ENCODE measurements around the gene SPPL3. TPM values are rescaled to one million over a fixed set of nuclear protein-coding genes. Genes with fewer than 3 reads are reported as not detected.

Gene SPPL3
- total RNA-seq, 4 donors from 2014 or later = 5.4 to 82.7 (median 23.2) TPM

- DNase-seq = peak; percentile 87 to 90
- no peaks in the 10 kb centered on the region for H3K27me3 ChIP-seq
- intact Hi-C loops (cut with DNase I; ENCODE audit: low total_unique reads) = no loop called here
- H3K4me1 ChIP-seq = no peaks in the 10 kb centered on the region
- peak within 1 kb of the TSS; percentile 34 to 59 for H3K4me3 ChIP-seq
- peak in 1 of 4 experiments; percentile 26 for TF ChIP-seq CTCF (IDR thresholded peaks at IDR 0.05)
- peak; percentile 20 to 67 for TF ChIP-seq POLR2A (IDR thresholded peaks at IDR 0.05)
- no peaks in the 10 kb centered on the region for H3K36me3 ChIP-seq
- H3K9me3 ChIP-seq = no peaks in the 10 kb centered on the region
- H3K27ac ChIP-seq = peak within 1 kb of the TSS; percentile 51 to 80
Observed at GRCh38 chr12:120725659-120726509, 178.3 kb downstream of the SPPL3 start, which contains the start of gene ACADS. TSS of gene ACADS (plus strand) at chr12:120725826. CDS start at chr12:120725886, 60 bp downstream.

- H3K4me1 ChIP-seq = no peaks in the 10 kb centered on the region
- no peak for DNase-seq
- no peaks in the 10 kb centered on the region for H3K9me3 ChIP-seq
- no peaks in the 10 kb centered on the region for H3K36me3 ChIP-seq
- H3K27ac ChIP-seq = peak overlapping the region; percentile 51 to 80
- intact Hi-C loops (cut with DNase I; ENCODE audit: low total_unique reads) = no loop called here
- peak overlapping the region; percentile 34 to 59 for H3K4me3 ChIP-seq
- no peaks in the 10 kb centered on the region for H3K27me3 ChIP-seq
- TF ChIP-seq CTCF (IDR thresholded peaks at IDR 0.05) (no peak), POLR2A (IDR thresholded peaks at IDR 0.05) (no peak)
Observed at GRCh38 chr12:120725151-120725658, 179.0 kb downstream of the SPPL3 start.

GRCh38 chr12:120724720-120725119 is 179.4 kb downstream of the SPPL3 start:
- Histone ChIP-seq H3K9me3 (no peaks in the 10 kb centered on the region), H3K36me3 (no peaks in the 10 kb centered on the region), H3K4me1 (no peaks in the 10 kb centered on the region), H3K4me3 (no peak overlapping the region), H3K27me3 (no peaks in the 10 kb centered on the region), H3K27ac (no peak overlapping the region)
- no peak for DNase-seq
- TF ChIP-seq POLR2A (IDR thresholded peaks at IDR 0.05) = no peak
- no peak for TF ChIP-seq CTCF (IDR thresholded peaks at IDR 0.05)
- intact Hi-C loops (cut with DNase I; ENCODE audit: low total_unique reads) = no loop called here

- TF ChIP-seq CTCF (IDR thresholded peaks at IDR 0.05) (no peak), POLR2A (IDR thresholded peaks at IDR 0.05) (no peak)
- intact Hi-C loops (cut with DNase I; ENCODE audit: low total_unique reads) = no loop called here
- H3K9me3 ChIP-seq = no peaks in the 10 kb centered on the region
- no peaks in the 10 kb centered on the region for H3K36me3 ChIP-seq
- no peaks in the 10 kb centered on the region for H3K4me1 ChIP-seq
- H3K27ac ChIP-seq = no peak overlapping the region
- no peaks in the 10 kb centered on the region for H3K27me3 ChIP-seq
- no peak overlapping the region for H3K4me3 ChIP-seq
- no peak for DNase-seq
Observed at GRCh38 chr12:120722784-120723183, 181.4 kb downstream of the SPPL3 start.

GRCh38 chr12:120721866-120722265 is 182.3 kb downstream of the SPPL3 start:
- intact Hi-C loops (cut with DNase I; ENCODE audit: low total_unique reads) = no loop called here
- H3K36me3 ChIP-seq = no peaks in the 10 kb centered on the region
- no peaks in the 10 kb centered on the region for H3K4me1 ChIP-seq
- no peak overlapping the region for H3K4me3 ChIP-seq
- no peaks in the 10 kb centered on the region for H3K27me3 ChIP-seq
- no peaks in the 10 kb centered on the region for H3K9me3 ChIP-seq
- no peak overlapping the region for H3K27ac ChIP-seq
- TF ChIP-seq CTCF (IDR thresholded peaks at IDR 0.05) (no peak), POLR2A (IDR thresholded peaks at IDR 0.05) (no peak)
- DNase-seq = no peak
